H1 (cell line): Measurements from ENCODE around the gene CRYGN. TPM values are rescaled to one million over a fixed set of nuclear protein-coding genes. Genes with fewer than 3 reads are reported as not detected.

Source experiments
- CTCF ChIP-seq, 3 experiments: IDR thresholded peaks; 1 replicate in 2 of 3; 2 replicates in 1 of 3; pipeline versions ENCODE4 v1.5.1 to v1.6.1; 2011; ENCODE audit warnings: low read length in 3 of 3, mild to moderate bottlenecking in 3 of 3, inconsistent platforms in 2 of 3, low read depth in 1 of 3, moderate library complexity in 1 of 3; ENCODE audit not compliant: insufficient read depth in 1 of 3; ENCODE audit errors: control extremely low read depth in 1 of 3
- polyA plus RNA-seq, 7 experiments: library from polyadenylated mRNA; depleted of rRNA in 3 of 7; stranded (reverse) in 5 of 7; unstranded in 2 of 7; fragments of >200 nt in 5 of 7; fragments of 200-250 nt in 2 of 7; gene quantifications; 1 replicate in 5 of 7; 2 replicates in 1 of 7; 4 replicates in 1 of 7; pipeline versions ENCODE4 v1.2.1 to v1.2.3, GENCODE V29; 2011 to 2013; ENCODE audit warnings: missing spikeins in 2 of 7, mixed read lengths in 2 of 7
- total RNA-seq: library from RNA; stranded (reverse); fragmentation: NEBNext Ultra II Directional; extraction: Animal tissue kit (Norgen Biotek cat#: 25700); gene quantifications from 2 replicates; pipeline ENCODE4 v1.2.1, GENCODE V29; 2021

Gene CRYGN
- total and polyA plus RNA-seq, 2 of the 8 experiments (the other 6 are each of a cell fraction or from before 2014, with no cell fraction given): 0.98 to 1.6 TPM

GRCh38 chr7:151439855-151440798, at the start of gene CRYGN (continued):
- TF ChIP-seq CTCF (IDR thresholded peaks at IDR 0.05; ENCODE audit: control extremely low read depth in 1 of 3, insufficient read depth in 1 of 3, low read depth in 1 of 3, low read length in 3 of 3): no peak
